Right lobe of liver (tissue), 4 donors: ENCODE data around the gene MROH7.

Experiments
- CTCF ChIP-seq, 4 donors: fragments of 200-600 bp in 3 of 4; fragments of 450-650 bp in 1 of 4; IDR thresholded peaks; one replicate each; pipeline versions ENCODE4 v1.5.1 to v1.8.0; 2016 to 2022; ENCODE audit warnings: antibody characterized with exemption in 4 of 4, mild to moderate bottlenecking in 2 of 4
- POLR2A ChIP-seq: fragments of 450-650 bp; IDR thresholded peaks from one replicate; pipeline ENCODE4 v1.6.1; 2017; ENCODE audit warnings: antibody characterized with exemption, mild to moderate bottlenecking
- donor health status: DM: no; HTN: no; CAD: no.
- donor health status: DM: no; HTN: no; CAD: no.
- donor health status: DM: no; HTN: yes; CAD: no.

- no peak for TF ChIP-seq CTCF (IDR thresholded peaks at IDR 0.05)
- no peak for TF ChIP-seq POLR2A
Observed at GRCh38 chr1:54665852-54666251, 24.3 kb downstream of the MROH7 start.
